ENCODE results near the gene DISC1.
"Not testable (repeated sequence)": the region's sequence is repeated elsewhere in the genome, so short reads cannot be mapped to it uniquely, and the experiment has no call there.

DNA sequence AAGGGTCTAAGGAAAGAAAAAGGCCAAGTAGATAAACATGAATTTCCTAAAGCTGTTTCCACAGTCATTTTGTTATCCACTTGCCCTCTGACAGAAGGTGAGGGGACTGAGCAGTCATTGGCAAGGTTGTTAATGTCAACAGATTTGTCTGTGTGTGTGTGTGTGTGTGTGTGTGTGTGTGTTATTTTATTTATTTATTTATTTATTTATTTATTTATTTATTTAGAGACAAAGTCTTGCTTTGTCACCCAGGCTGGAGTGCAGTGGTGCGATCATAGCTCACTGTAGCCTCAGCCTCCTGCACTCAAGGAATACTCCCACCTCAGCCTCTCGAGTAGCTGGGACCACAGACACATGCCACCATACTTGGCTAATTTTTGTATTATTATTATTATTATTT, 158.5 kb downstream of the DISC1 start:
- not testable (repeated sequence) for TF ChIP-seq POLR2A (IDR thresholded peaks at IDR 0.05; ENCODE audit: low read depth, low read length); FOS (IDR thresholded peaks at IDR 0.05; ENCODE audit: borderline replicate concordance, insufficient read depth, low read length); POLR2AphosphoS5 (IDR thresholded peaks at IDR 0.05; ENCODE audit: insufficient read depth, low read depth, low read length); EZH2 (IDR thresholded peaks at IDR 0.05; ENCODE audit: borderline replicate concordance, low read depth, low read length, severe bottlenecking)
- TF ChIP-seq, protein P1, sequence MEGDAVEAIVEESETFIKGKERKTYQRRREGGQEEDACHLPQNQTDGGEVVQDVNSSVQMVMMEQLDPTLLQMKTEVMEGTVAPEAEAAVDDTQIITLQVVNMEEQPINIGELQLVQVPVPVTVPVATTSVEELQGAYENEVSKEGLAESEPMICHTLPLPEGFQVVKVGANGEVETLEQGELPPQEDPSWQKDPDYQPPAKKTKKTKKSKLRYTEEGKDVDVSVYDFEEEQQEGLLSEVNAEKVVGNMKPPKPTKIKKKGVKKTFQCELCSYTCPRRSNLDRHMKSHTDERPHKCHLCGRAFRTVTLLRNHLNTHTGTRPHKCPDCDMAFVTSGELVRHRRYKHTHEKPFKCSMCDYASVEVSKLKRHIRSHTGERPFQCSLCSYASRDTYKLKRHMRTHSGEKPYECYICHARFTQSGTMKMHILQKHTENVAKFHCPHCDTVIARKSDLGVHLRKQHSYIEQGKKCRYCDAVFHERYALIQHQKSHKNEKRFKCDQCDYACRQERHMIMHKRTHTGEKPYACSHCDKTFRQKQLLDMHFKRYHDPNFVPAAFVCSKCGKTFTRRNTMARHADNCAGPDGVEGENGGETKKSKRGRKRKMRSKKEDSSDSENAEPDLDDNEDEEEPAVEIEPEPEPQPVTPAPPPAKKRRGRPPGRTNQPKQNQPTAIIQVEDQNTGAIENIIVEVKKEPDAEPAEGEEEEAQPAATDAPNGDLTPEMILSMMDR (IDR thresholded peaks at IDR 0.05; ENCODE audit: extremely low read depth in 1 of 2, insufficient read depth in 1 of 2, low read depth in 1 of 2, low read length in 2 of 2), result not testable (repeated sequence)
